ENCODE measurements around the gene CFAP61.

Gene CFAP61

DNA sequence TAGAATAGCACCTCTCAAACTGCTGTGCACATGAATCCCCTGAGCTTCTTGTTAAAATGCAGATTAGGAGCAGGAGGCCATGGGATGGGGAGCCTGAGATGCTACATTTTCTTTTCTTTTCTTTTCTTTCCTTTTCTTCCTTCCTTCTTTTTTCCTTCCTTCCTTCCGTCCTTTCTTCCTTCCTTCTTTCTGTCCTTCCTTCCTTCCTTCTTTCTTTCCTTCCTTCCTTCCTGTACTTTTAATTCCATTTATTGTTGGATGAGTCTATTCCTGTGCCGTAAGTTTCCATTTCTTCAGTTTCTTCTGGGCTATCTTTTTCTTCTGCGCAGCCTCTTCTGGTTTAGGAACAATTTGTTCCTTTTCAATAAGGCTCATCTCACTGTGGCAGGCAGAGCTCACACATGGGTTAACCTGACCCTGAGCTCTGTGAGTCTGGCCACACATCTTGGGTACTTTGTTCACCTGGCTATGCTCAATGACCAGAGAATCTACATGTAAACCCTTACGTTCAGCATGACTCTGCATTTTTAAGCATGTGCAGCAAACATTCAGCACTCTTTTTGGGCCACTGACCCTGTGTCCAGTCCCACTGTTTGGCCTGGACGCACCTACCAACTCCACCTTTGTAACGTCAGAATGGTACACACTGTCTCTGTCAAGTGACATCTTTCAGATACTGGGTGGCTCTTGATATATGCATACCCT, 200.9 kb downstream of the CFAP61 start:
- DNase-seq (ENCODE audit: extremely low spot score, insufficient read length, low read depth) (no peak), FAIRE-seq (no peak)

DNA sequence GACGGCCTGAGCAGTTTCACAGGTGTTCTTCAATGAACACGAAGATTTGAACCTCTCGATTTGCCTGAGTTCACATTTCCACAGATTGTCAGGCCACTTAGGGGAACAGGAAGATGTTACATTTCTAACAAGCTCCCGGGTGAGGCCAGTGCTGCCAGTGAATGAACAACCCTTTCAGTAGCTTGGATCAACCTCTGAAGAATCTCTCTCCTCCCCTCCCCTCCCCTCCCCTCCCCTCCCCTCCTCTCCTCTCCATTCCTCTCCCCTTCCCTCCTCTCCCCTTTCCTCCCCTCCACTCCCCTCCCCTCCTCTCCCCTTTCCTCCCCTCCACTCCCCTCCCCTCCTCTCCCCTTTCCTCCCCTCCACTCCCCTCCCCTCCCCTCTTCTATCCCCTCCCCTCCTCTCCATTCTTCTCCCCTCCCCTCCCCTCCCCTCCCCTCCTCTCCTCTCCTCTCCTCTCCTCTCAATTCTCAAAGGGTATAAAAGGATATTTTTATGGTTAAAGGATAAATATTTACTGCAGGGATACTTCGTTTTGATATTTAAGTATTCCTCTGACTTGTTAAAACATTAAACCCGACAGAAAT, 201.5 kb downstream of the CFAP61 start:
- FAIRE-seq (no peak), DNase-seq (ENCODE audit: extremely low spot score, insufficient read length, low read depth) (no peak)

DNA sequence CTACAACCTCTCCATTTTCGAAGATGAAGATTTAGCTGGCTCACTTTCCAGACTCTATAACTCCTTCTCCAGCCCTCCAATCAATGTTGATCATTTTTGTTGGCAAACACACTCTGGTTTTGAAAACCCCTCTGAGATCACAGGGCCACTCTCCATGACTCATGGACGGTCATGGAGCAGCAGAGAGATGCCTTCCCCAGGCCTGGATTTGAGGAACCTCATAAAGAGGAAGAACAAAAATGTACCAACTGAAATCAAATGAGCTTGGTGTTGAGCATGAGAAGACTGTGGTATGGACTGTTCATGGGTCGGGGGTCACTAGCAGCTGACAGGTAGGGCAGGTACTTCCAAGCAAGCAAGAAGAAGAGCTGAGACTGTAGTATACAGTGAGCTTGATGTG, 202.8 kb downstream of the CFAP61 start:
- DNase-seq (ENCODE audit: extremely low spot score, insufficient read length, low read depth), result no peak
- FAIRE-seq, result no peak

DNA sequence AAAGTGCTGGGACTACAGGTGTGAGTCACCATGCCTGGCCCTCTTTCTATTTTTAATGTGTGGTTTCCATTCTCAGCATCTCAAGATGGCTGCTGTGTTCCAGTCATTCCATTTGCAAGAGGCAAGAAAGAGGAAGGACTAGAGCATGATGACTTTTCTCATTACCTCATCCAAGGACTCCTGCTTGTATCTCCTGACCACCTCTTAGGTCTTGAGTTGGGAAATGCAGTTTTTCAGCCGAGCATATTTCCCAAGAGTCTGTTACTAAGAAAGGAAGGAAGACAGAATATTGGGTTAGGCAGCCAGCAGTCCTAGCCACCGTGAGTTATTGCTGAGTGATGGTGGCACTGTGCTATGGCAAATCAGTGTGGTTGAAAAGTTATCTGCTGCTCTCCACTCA, 207.2 kb downstream of the CFAP61 start:
- no peak for DNase-seq (ENCODE audit: extremely low spot score, insufficient read length, low read depth)
- no peak for FAIRE-seq

DNA sequence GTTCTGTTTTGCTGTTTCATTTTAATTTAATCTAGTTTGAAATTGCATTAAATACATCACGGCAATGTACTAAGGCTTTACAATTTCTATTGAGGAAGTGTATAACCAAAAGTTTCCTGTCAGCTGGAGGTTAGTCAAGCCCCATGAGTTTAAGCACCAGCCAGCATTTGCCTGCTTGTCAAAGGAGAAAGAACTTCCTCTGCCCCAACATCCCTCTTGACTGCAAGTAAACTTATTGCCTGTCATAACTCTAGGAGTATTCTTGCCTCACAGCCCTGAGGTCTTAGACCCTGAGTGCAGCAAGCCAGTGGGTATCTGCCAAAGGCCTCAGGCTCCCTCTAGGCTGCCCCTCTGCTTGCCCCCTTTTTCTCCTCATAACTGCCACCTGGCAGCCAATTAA, 208.8 kb downstream of the CFAP61 start:
- DNase-seq (ENCODE audit: extremely low spot score, insufficient read length, low read depth), result no peak
- FAIRE-seq, result no peak

DNA sequence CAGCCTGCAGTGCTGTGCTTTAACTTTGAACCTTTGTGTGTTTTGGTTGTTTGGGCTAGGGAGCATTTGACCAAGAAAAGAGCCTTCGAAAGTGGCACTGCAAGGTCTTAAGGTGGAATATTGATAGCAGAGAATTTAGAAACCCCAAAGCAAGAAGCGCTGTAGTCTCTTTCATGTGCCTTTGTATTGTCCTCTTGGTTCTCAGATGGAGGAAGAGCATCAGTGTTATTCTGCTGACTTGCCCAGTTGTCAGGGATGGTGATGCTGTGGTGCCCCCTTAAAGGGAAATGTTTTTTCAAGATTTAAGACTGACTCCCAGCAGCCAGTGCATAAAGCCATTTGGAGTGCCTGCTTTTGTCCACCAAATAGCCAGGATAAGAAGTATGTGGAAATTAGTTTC, 212.9 kb downstream of the CFAP61 start:
- FAIRE-seq (no peak), DNase-seq (ENCODE audit: extremely low spot score, insufficient read length, low read depth) (no peak)

DNA sequence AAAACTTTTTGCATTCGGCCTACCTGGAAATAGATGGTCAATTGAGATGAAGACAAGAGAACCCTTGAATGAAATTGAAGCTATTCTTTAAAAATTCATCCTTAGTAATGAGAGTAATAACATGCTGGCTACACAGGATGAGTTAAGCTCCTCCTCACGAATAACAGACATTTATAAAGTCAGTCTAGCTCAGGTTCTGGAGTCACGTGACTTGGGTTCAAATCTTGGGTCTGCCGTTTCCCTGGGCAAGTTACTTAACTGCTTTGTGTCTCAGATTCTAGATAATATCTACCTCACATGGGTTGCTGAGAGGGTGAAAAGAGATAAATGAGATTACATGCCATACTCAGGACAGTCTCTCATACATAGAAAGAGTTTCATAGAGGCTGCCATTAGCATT, 214.2 kb downstream of the CFAP61 start:
- FAIRE-seq (no peak), DNase-seq (ENCODE audit: extremely low spot score, insufficient read length, low read depth) (no peak)

DNA sequence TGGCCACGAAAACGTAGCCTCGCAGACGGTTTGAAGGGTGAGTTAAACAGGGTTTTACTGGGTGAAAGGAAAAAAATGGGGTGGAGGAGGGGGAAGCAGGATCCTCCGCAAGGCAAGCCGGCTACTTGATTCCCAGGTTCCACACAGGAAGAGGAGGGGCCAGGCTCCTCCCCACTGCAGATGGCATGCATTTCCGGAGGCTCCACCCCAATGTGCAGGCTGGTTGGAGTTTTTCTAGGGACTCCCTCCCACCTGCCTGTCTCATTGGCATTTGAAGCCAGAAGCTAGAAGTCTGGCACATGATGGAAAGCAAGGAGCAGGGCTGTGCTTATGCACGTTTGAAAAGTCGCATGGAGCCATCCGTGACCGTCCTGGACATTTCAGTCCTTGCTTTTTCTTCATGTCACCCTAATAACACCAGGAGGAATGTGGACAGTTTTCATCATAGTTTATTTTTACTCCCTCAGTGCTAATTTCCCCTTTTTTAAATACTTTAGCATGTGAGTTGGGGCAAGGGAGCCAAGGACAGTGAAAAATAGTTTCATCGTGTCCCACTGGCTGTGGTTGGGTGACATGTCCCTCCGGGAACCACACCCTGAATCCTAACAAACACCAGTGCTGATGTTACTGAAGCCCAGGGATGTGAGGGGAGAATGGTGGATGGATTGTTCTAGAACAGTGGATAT, 215.5 kb downstream of the CFAP61 start:
- FAIRE-seq, result no peak
- DNase-seq (ENCODE audit: extremely low spot score, insufficient read length, low read depth), result no peak

DNA sequence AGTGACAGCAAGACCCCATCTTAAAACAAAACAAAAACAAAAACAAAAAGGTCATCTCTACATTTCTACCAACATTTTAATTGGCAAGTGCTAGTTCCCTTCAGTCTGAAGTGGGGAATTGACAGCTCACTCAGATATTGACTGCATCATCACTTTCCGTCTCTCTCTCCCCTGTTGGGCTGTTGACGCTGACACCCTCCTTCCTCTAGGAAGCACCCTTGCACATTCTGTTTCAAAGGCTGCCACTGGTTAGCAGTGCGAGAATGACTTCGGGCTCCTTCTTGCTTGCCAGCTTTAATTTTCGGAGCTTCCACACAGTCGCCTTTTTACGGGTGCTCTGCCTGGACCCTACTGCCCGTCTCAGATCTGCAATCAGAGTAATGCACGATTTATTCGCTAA, 218.9 kb downstream of the CFAP61 start:
- DNase-seq (ENCODE audit: extremely low spot score, insufficient read length, low read depth) (no peak), FAIRE-seq (no peak)

DNA sequence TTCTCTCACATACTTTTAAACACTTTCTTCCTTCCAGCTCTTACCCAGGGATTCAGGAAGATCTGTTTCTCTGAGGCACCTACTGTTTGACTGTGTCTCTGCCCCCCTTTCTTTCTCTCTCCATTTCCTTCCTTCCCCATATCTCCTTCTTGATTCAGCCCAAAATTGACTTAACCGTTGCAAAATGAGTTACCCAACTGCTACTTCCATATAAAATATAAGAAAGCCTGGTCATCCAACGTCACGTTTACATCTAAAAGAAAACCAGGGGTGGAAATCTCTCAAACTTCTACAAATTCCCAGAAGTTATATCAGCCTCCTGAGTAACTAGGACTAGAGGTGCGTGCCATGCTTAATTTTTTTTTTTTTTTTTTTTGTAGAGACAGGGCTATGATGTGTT, 220.4 kb downstream of the CFAP61 start:
- no peak for DNase-seq (ENCODE audit: extremely low spot score, insufficient read length, low read depth)
- no peak for FAIRE-seq

DNA sequence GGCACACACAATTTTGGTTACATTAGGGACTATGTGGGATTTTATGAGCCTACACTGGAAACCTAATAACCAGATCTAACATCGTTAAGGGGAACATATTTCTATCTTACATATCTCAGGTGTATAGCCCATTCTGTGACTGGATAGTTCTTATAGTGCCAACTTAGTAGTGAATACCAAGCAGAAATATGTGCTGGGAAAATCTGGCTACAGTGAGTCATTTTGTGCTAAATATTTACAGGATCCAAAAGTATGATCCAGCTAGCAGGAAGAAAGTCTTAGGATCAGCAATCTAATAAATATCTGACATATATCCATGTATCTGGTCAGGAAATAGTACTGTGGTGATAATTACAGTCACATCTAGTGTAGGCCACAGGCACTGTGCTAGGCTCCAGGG, 221.0 kb downstream of the CFAP61 start:
- DNase-seq (ENCODE audit: extremely low spot score, insufficient read length, low read depth) (no peak), FAIRE-seq (no peak)

DNA sequence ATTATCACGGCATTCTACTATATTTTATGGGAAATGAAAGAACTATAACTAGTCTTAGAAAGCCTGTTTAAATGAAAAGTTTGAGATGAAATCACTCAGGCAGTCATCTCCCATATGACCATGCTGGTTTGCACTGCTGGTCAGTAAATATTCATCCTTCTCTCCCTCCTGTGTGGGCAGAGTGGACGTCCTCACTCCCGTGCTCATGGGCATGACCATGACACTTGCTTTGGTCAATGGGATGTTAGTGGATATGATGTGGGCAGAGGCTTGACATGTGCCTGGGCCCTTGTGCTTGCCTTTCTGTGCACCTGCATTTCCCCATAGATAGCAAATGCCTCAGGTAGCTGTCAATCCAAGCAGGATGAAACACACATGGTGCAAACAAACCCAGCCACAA, 222.5 kb downstream of the CFAP61 start:
- no peak for FAIRE-seq
- DNase-seq (ENCODE audit: extremely low spot score, insufficient read length, low read depth), result no peak

DNA sequence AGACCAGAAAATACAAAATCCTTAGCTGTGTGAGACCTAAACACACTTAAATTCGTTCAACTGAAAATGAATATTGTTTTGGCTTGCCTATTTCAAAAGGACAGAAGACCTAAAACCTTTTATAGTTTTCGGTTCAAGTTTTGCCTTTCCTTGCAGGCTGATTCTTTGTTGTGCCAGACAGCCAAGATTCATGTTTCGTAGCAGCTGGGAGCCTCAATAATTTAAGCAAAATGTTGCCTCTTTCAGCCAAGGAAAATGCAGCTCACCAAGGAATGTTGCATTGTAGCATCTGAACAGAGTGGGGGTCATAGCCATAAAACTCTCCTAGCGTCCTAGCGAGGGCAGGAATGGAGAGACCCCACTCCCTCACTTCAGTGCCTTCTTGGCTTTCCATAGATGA, 223.3 kb downstream of the CFAP61 start:
- FAIRE-seq, result no peak
- no peak for DNase-seq (ENCODE audit: extremely low spot score, insufficient read length, low read depth)

DNA sequence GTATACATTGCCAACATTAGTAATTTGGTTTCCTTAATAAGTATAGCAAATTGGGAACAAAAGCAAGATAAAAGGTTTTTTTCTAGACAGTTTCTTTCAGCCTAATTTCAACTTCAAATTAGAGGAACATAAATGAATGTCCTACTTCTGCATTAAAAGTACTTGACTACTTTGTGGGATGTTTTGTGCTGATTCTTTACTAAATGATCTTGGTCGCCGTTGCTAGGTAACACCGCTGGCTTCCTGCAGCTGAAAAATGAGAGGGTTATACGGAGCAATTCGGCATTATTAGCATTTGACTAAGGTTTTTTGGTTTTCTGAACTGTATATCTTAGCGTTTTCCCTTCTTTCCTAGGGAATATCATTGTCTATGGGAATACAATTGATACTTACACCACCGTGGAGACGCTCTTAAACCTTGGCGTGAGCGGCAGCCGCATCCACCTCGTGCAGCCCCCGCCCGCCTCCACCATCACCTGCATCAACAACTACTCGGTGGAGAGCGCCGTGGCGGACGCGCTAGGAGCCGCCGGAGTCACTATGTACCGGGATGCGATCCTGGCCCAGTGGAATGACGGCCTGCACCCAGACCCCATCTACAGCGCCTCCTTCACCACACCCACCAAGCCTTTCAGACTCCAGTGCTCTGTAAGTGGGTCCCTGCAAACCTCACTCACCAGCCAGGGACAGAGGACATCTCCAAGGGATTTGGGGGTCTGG, 224.6 kb downstream of the CFAP61 start:
- FAIRE-seq, result no peak
- DNase-seq (ENCODE audit: extremely low spot score, insufficient read length, low read depth), result no peak

DNA sequence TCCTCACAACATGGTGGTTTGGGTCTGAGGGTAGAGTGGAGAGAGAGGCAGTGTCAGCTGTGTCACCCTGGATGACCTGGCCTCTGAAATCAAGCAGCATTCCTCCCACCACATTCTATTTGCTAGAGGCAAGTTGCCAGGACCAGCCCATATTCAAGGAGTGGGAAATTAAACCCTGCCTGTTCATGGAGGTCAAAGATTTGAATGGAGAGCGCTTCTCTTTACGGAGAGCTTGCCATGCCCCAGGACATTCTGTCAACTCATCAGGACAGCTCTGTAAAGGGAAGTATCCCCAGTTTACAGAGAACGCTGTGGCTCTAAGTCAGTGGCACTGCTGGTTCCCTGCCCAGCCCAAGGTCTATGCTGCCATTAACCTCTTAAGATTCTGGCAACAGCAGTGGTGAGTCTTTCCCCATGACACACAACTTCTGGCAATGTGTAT, 225.6 kb downstream of the CFAP61 start:
- FAIRE-seq, result no peak
- DNase-seq (ENCODE audit: extremely low spot score, insufficient read length, low read depth), result no peak

DNA sequence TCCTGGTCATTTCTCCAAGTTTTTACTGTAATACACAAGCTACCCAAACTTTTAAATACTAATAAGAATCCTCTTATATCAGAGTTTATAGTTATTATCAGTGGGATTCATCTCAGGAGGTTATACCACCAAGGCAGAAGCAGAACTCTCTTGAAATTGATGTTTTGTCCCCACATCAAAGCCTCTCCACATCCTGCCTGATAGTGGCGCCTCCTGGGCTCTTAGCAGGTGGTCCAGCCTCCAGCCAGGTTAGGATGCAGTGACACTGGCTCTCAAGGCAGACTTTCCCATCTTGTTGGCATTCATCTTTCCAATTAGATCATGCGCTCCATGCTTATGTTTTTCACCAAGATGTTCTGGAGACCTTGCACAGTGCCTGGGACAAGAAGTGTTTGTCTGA, 233.7 kb downstream of the CFAP61 start:
- no peak for FAIRE-seq
- no peak for DNase-seq (ENCODE audit: extremely low spot score, insufficient read length, low read depth)

DNA sequence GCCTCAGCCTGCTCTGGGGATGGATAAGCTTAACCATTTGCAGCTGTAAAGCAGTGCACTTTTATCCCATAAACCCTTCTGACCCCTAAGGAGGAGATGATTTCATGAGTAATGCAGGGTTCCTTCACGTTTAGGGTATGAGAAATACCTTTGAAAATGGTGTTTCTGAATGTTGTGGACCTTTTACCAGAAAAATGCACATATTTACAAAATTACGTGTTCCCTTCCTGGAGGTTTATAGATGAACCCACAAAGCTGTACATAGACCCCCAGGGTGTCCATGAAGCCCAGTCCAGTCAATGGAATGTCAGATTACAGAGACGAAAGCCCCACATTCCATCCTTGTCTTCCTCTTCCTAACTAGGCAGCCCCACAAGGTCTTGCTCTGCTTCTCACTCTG, 237.0 kb downstream of the CFAP61 start:
- DNase-seq (ENCODE audit: extremely low spot score, insufficient read length, low read depth) (no peak), FAIRE-seq (no peak)

DNA sequence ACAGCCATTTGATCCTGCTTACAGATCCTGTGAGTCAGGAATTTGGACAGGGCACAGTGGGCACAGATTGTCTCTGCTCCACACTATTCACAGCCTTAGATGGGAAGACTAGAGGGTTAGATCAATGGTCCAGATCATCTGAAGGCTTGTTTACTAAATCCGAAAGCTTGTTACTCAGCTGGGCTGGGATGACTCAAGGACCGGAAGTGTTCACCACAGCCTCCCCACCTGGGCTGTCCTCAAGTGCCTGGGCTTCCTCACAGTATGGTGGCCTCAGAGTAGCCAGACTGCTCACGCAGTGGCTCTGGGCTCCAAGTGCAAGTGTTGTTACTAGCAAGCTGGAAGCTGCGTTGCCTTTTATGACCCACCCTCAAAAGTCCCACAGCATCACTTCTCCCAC, 240.1 kb downstream of the CFAP61 start:
- DNase-seq (ENCODE audit: extremely low spot score, insufficient read length, low read depth) (no peak), FAIRE-seq (no peak)

DNA sequence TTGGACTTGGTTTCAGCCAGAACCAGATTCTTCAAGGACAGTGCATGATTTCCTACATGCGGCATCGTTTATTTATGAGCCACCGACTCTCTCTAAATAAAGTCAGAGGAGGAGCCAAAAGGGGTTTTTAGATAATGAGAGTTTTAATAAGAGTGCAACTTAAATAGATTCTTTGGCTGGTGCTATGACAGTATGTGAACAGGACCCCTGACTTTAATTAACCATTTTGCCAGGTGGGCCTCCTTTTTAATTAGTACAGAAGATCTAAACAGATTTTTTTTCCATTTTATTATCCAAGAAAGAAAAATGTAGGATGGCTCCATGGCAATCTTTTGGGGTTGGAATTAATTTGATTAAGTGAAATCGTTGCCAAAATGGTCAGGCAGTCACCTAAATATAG, 240.8 kb downstream of the CFAP61 start:
- no peak for FAIRE-seq
- no peak for DNase-seq (ENCODE audit: extremely low spot score, insufficient read length, low read depth)

DNA sequence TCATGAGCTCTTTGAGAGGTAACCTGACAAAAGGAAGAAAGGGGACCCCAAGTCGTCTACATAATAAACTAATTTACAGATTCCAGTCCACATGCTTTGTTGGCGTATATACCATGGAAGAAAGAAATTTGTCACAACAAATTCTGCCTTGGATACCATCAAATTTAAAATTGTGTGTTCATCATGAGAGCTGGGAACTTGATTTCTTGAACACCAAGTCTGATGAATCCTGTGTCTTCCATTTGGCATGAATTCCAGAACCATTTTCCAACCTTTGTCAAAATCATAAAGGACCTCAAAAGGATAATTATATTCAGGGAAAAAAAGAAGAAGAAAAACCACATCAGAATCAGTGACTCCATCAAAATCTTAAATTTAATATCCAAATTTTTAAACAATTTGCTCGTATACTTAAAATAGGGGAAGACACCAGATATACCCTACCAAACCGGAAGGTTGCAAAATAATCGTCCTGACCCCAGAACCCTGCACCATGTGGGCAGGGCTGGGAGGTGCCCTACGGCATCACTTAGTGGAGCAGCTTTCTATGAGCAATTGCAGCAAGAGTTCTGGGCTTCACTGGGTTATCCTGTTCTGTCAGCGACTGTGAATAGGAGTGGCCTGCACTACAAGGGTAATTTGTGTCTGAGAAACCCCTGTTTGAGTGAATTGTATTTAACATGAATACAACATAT, 241.5 kb downstream of the CFAP61 start:
- no peak for DNase-seq (ENCODE audit: extremely low spot score, insufficient read length, low read depth)
- no peak for FAIRE-seq
